ENCODE results near the gene PBRM1. TPM values are rescaled to one million over a fixed set of nuclear protein-coding genes. Genes with fewer than 3 reads are reported as not detected.
"Not testable (repeated sequence)": the region's sequence is repeated elsewhere in the genome, so short reads cannot be mapped to it uniquely, and the experiment has no call there.

The PBRM1 gene
- total RNA-seq, 3 donors from 2014 or later (not counting 1 experiment from before 2014, with no cell fraction given), result 70.2 to 79.7 (median 76.6) TPM

DNA sequence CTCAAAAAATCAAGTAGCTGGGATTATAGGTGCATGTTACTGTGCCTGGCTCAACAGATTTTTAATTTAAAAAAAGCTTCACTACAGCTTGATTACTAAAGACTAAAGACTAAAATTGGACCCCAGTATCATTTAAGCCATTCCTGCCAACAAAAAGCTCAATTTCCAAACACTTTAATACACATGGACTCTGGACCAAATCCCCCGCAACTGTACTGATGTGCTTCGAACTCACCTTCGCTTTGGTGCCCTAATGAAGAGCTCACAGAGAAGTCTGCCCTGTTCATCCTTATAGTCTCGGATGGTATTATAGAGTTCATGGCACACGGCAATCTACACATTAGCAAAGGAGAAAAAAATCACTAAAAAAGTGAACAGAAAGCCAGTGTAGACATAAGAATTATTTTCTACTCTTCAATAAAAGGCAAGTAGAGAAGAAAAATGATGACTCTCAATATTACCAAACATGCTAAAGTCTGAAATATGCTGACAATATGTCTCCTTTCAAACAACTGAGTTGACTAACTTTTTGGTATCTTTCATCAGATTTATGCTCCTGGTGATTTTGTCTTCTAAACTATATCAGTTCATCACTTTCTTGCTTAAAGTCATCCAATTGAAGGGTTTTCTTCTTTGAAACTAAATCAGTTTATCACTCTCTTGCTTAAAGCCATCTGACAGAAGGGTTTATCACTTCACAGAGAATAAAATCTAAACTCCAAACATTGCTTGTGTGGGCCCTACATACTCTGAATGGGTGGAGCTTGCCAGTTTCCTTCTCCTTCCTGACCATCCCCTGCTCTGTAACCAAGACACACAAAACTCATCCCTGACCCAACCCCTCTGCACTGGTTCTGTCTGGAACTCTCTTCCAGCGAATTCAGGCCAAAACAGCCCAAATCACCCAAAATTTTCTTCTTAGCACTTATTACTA is 7.2 kb downstream of the PBRM1 start:
- no peak for TF ChIP-seq CTCF (IDR thresholded peaks at IDR 0.05)
- Mint-ChIP-seq H3K4me3 (no peak overlapping the region), H3K27ac (peak overlapping the region; percentile 14 to 64), H3K27me3 (ENCODE audit: low read depth in 2 of 2) (no peaks in the 10 kb centered on the region), H3K9me3 (no peaks in the 10 kb centered on the region), H3K4me1 (peaks cover 22 to 44% of the 10 kb centered on the region in 2 donors), H3K36me3 (peaks cover 30% of the 10 kb centered on the region)
- Histone ChIP-seq H3K4me1 (ENCODE audit: control insufficient read depth, insufficient read depth, low read length) (peaks cover 2% of the 10 kb centered on the region), H3K27me3 (ENCODE audit: control insufficient read depth, insufficient read depth, low read length) (no peaks in the 10 kb centered on the region), H3K36me3 (ENCODE audit: control insufficient read depth, insufficient read depth, low read length) (peaks cover 56% of the 10 kb centered on the region), H3K9me3 (ENCODE audit: control insufficient read depth, insufficient read depth, low read length) (no peaks in the 10 kb centered on the region), H3K27ac (ENCODE audit: low read length) (no peak overlapping the region), H3K4me3 (ENCODE audit: low read length) (no peak overlapping the region)
- no peak for ATAC-seq
- intact Hi-C loops (cut with micrococcal nuclease), result no loop called here
- WGBS (ENCODE audit: insufficient coverage), result 97% methylated on average over 5 of the region's 6 CpGs
- DNase-seq, result no peak

- H3K9me3 Mint-ChIP-seq; H3K27me3 Mint-ChIP-seq (ENCODE audit: low read depth in 2 of 2); H3K27ac ChIP-seq (ENCODE audit: low read length); H3K9me3 ChIP-seq (ENCODE audit: control insufficient read depth, insufficient read depth, low read length); intact Hi-C loops (cut with micrococcal nuclease); H3K27me3 ChIP-seq (ENCODE audit: control insufficient read depth, insufficient read depth, low read length); H3K4me1 ChIP-seq (ENCODE audit: control insufficient read depth, insufficient read depth, low read length); ATAC-seq; DNase-seq; H3K4me3 ChIP-seq (ENCODE audit: low read length); H3K4me3 Mint-ChIP-seq: not testable (repeated sequence)
- peaks cover 30% of the 10 kb centered on the region for H3K36me3 Mint-ChIP-seq
- WGBS (ENCODE audit: insufficient coverage), result 97% methylated on average over 3 of the region's 3 CpGs
- H3K36me3 ChIP-seq (ENCODE audit: control insufficient read depth, insufficient read depth, low read length), result peaks cover 64% of the 10 kb centered on the region
- peaks cover 22 to 47% of the 10 kb centered on the region in 2 donors for H3K4me1 Mint-ChIP-seq
- peak overlapping the region in 1 of 2 donors; percentile 41 for H3K27ac Mint-ChIP-seq
Observed at GRCh38 chr3:52676201-52676600, 9.5 kb downstream of the PBRM1 start.

DNA sequence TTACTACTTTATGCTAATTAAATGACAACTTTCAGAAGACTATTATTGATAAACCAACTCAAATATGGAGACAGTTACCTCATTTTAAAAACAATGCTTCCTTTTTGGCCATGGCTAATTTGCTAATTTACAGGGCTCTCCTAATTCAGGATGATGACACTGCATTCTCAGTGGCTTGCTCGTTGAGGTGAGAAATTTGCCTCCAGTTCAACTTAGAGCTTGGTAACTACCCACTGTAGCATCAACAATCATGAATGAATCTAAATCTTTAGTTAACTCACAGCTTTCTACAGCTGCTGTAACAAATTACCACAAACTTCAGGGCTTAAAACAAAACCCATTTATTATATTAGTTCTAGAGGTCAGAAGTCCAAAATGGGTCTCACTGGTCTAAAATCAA is 14.0 kb downstream of the PBRM1 start:
- H3K9me3 Mint-ChIP-seq, result no peaks in the 10 kb centered on the region
- Histone ChIP-seq H3K4me1 (ENCODE audit: control insufficient read depth, insufficient read depth, low read length) (peaks cover 9% of the 10 kb centered on the region), H3K36me3 (ENCODE audit: control insufficient read depth, insufficient read depth, low read length) (peaks cover 48% of the 10 kb centered on the region), H3K4me3 (ENCODE audit: low read length) (no peak overlapping the region), H3K9me3 (ENCODE audit: control insufficient read depth, insufficient read depth, low read length) (no peaks in the 10 kb centered on the region), H3K27me3 (ENCODE audit: control insufficient read depth, insufficient read depth, low read length) (no peaks in the 10 kb centered on the region), H3K27ac (ENCODE audit: low read length) (no peak overlapping the region)
- WGBS (ENCODE audit: insufficient coverage), result 43% methylated on average over 1 of the region's 1 CpG
- TF ChIP-seq CTCF (IDR thresholded peaks at IDR 0.05), result no peak
- peaks cover 6% of the 10 kb centered on the region for H3K36me3 Mint-ChIP-seq
- no peak overlapping the region for H3K4me3 Mint-ChIP-seq
- intact Hi-C loops (cut with micrococcal nuclease), result no loop called here
- H3K27me3 Mint-ChIP-seq (ENCODE audit: low read depth in 2 of 2), result no peaks in the 10 kb centered on the region
- peak overlapping the region; percentile 67 to 72 for H3K27ac Mint-ChIP-seq
- ATAC-seq (no peak), DNase-seq (no peak)
- peaks cover 28 to 46% of the 10 kb centered on the region in 2 donors for H3K4me1 Mint-ChIP-seq

DNA sequence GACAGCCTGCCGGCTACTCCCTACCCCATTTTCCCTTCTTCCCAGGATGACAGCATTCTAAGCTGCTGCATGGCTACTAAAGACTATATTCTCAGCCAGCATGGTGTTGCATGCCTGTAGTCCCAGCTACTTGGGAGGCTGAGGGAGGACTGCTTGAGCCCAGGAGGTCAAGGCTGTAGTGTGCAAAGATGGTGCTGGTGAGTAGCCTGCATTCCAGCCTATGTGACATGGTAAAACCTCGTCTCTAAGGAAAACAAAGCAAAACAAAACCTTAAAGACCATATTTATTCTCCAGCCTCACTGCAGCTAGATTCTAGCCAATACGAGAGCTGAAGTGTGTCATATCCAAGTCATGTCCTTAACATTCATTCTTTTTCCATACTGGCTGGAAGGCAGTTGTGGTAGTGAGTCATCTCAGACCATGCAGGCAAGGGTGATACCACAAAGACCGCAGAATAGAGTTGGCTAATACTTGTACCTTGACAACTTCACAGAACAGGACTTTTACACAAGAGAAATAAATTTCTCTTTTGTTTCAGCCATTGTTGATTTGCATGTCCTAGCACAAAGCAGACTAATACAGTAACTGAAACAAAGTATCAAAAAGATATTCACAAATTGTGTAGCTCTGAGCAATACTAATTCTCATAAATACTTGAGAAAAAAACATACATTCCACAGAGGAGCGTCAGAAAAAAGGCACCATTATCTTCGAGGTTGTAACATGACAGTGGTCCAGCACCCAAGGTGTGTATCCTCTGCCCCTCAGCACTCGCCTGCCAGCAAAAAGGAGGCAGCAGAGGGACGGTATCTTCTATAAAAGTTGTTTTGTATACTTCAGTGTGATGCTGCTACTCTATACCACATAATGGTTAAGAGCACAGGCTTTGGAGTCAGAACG is 14.8 kb downstream of the PBRM1 start:
- Mint-ChIP-seq H3K4me1 (peaks cover 28 to 40% of the 10 kb centered on the region in 2 donors), H3K36me3 (no peaks in the 10 kb centered on the region), H3K4me3 (no peak overlapping the region), H3K9me3 (no peaks in the 10 kb centered on the region), H3K27me3 (ENCODE audit: low read depth in 2 of 2) (no peaks in the 10 kb centered on the region), H3K27ac (peak overlapping the region; percentile 67 to 72)
- intact Hi-C loops (cut with micrococcal nuclease), result no loop called here
- peaks cover 45% of the 10 kb centered on the region for H3K36me3 ChIP-seq (ENCODE audit: control insufficient read depth, insufficient read depth, low read length)
- H3K27ac ChIP-seq (ENCODE audit: low read length), result no peak overlapping the region
- 73% methylated on average over 8 of the region's 9 CpGs for WGBS (ENCODE audit: insufficient coverage)
- DNase-seq (peak in 1 of 2 donors; percentile 57), ATAC-seq (peak; percentile 57 to 66 (median 59))
- no peak overlapping the region for H3K4me3 ChIP-seq (ENCODE audit: low read length)
- peaks cover 9% of the 10 kb centered on the region for H3K4me1 ChIP-seq (ENCODE audit: control insufficient read depth, insufficient read depth, low read length)
- H3K27me3 ChIP-seq (ENCODE audit: control insufficient read depth, insufficient read depth, low read length), result no peaks in the 10 kb centered on the region
- no peak for TF ChIP-seq CTCF (IDR thresholded peaks at IDR 0.05)
- no peaks in the 10 kb centered on the region for H3K9me3 ChIP-seq (ENCODE audit: control insufficient read depth, insufficient read depth, low read length)

Measured in natural killer cell (primary cell).